Breast epithelium (tissue), 3 donors: ENCODE data around the gene BEND3.

Experiments used
- CTCF ChIP-seq, 3 donors: fragments of 450-650 bp; IDR thresholded peaks; one replicate each; pipeline ENCODE4 v1.5.1; 2016 to 2017; ENCODE audit warnings: antibody characterized with exemption in 3 of 3, mild to moderate bottlenecking in 3 of 3, moderate library complexity in 3 of 3
- POLR2AphosphoS5 ChIP-seq, 3 donors: sonication (generic); formaldehyde crosslinking; IDR thresholded peaks; one replicate each; pipeline ENCODE4 v1.6.1; 2017; ENCODE audit warnings: antibody characterized with exemption in 3 of 3

- TF ChIP-seq POLR2AphosphoS5 (IDR thresholded peaks at IDR 0.05) (no peak), CTCF (IDR thresholded peaks at IDR 0.05) (no peak)
Measured at GRCh38 chr6:107108201-107108890, 7.0 kb downstream of the BEND3 start.
